Measurements from ENCODE around the gene RNFT2. TPM values are rescaled to one million over a fixed set of nuclear protein-coding genes. Genes with fewer than 3 reads are reported as not detected.

Gene RNFT2
- total RNA-seq, 1 experiment from 2014 or later, result 34.9 TPM

DNA sequence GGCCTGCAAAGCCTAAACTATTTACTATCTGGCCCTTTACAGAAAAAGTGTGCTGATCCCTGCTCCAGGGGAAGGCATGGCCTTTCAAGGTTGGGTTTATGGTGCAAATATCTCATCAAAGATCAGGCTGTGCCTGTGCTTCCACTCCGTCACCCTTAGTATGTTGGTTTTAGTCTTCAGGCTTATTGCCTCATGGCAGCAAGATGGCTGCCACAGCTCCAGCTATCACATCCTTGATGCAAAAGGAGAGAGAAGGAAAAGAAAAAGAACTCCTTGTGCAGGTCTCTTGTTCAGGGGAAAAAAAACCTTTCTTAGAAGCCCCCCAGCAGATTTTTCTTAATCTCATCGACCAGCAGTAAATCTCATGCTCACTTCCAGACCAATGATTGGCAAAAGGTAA, 152.2 kb downstream of the RNFT2 start:
- H4K20me1 ChIP-seq (ENCODE audit: insufficient read depth), result no peaks in the 10 kb centered on the region
- H3K4me2 ChIP-seq (ENCODE audit: low read length), result no peak overlapping the region
- intact Hi-C loops (cut with micrococcal nuclease), result no loop called here
- BruUV-seq (replicated peaks), result no TSS peak
- no peaks in the 10 kb centered on the region for H3K79me2 ChIP-seq (ENCODE audit: insufficient read depth, low read length)
- H3K9ac ChIP-seq (ENCODE audit: low read length), result no peak overlapping the region
- RAD21 ChIA-PET (ENCODE audit: low non-redundant PET in 1 of 2, low total read pairs in 2 of 2, uncharacterized antibody in 2 of 2, unreplicated experiment in 2 of 2), result no interaction called here
- no peaks in the 10 kb centered on the region for H3K36me3 ChIP-seq (ENCODE audit: control insufficient read depth in 1 of 2, insufficient read depth in 2 of 2, low read length in 2 of 2)
- H3K9me2 ChIP-seq (ENCODE audit: insufficient read depth), result no peaks in the 10 kb centered on the region
- H3K27ac ChIP-seq (ENCODE audit: low read depth, low read length), result no peak overlapping the region
- H3K4me3 ChIP-seq (replicated peaks in 1 of 2; ENCODE audit: low read depth in 1 of 2, low read length in 2 of 2), result no peak overlapping the region
- DNase-seq (ENCODE audit: low read depth, low spot score) (no peak), ATAC-seq (no peak)
- CTCF ChIA-PET, result interaction anchor here (1.5 kb wide), 1 partner anchor 8 kb away, joined by 3 read pairs; no protein-coding TSS in a partner anchor
- H3K27me3 ChIP-seq (ENCODE audit: insufficient read depth, low read length), result no peaks in the 10 kb centered on the region
- H2AFZ ChIP-seq (ENCODE audit: low read depth, low read length, poor library complexity, severe bottlenecking), result no peak overlapping the region
- no peaks in the 10 kb centered on the region for H3K9me3 ChIP-seq (ENCODE audit: control insufficient read depth in 1 of 2, insufficient read depth in 1 of 2, low read depth in 1 of 2, low read length in 2 of 2)
- TF ChIP-seq POLR2A (IDR thresholded peaks at IDR 0.05; ENCODE audit: borderline replicate concordance, extremely low read depth, insufficient read depth, insufficient read length), result no peak
- TF ChIP-seq ATF3 (IDR thresholded peaks at IDR 0.05), result no peak
- TF ChIP-seq ZFX (IDR thresholded peaks at IDR 0.05), result no peak
- TF ChIP-seq, protein P1, sequence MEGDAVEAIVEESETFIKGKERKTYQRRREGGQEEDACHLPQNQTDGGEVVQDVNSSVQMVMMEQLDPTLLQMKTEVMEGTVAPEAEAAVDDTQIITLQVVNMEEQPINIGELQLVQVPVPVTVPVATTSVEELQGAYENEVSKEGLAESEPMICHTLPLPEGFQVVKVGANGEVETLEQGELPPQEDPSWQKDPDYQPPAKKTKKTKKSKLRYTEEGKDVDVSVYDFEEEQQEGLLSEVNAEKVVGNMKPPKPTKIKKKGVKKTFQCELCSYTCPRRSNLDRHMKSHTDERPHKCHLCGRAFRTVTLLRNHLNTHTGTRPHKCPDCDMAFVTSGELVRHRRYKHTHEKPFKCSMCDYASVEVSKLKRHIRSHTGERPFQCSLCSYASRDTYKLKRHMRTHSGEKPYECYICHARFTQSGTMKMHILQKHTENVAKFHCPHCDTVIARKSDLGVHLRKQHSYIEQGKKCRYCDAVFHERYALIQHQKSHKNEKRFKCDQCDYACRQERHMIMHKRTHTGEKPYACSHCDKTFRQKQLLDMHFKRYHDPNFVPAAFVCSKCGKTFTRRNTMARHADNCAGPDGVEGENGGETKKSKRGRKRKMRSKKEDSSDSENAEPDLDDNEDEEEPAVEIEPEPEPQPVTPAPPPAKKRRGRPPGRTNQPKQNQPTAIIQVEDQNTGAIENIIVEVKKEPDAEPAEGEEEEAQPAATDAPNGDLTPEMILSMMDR (IDR thresholded peaks at IDR 0.05 in 2 of 3, conservative IDR thresholded peaks at IDR 0.05 in 1 of 3; ENCODE audit: borderline replicate concordance in 1 of 3, insufficient read depth in 1 of 3, low read depth in 2 of 3, low read length in 2 of 3), result no peak
- TF ChIP-seq YY1 (IDR thresholded peaks at IDR 0.05; ENCODE audit: extremely low read depth, insufficient replicate concordance, low read depth, low read length), result no peak
- POLR2A ChIA-PET, result no interaction called here
- H3K4me1 ChIP-seq (ENCODE audit: control insufficient read depth in 1 of 2, insufficient read depth in 2 of 2, low read length in 2 of 2), result no peaks in the 10 kb centered on the region

- no TSS peak for BruUV-seq (replicated peaks)
- Histone ChIP-seq H3K27me3 (ENCODE audit: insufficient read depth, low read length) (no peaks in the 10 kb centered on the region), H3K4me1 (ENCODE audit: control insufficient read depth in 1 of 2, insufficient read depth in 2 of 2, low read length in 2 of 2) (no peaks in the 10 kb centered on the region), H3K4me3 (replicated peaks in 1 of 2; ENCODE audit: low read depth in 1 of 2, low read length in 2 of 2) (no peak overlapping the region), H3K9ac (ENCODE audit: low read length) (no peak overlapping the region), H3K27ac (ENCODE audit: low read depth, low read length) (no peak overlapping the region), H3K9me3 (ENCODE audit: control insufficient read depth in 1 of 2, insufficient read depth in 1 of 2, low read depth in 1 of 2, low read length in 2 of 2) (no peaks in the 10 kb centered on the region), H3K36me3 (ENCODE audit: control insufficient read depth in 1 of 2, insufficient read depth in 2 of 2, low read length in 2 of 2) (no peaks in the 10 kb centered on the region), H3K4me2 (ENCODE audit: low read length) (no peak overlapping the region), H3K9me2 (ENCODE audit: insufficient read depth) (no peaks in the 10 kb centered on the region), H4K20me1 (ENCODE audit: insufficient read depth) (no peaks in the 10 kb centered on the region), H3K79me2 (ENCODE audit: insufficient read depth, low read length) (no peaks in the 10 kb centered on the region), H2AFZ (ENCODE audit: low read depth, low read length, poor library complexity, severe bottlenecking) (no peak overlapping the region)
- ChIA-PET CTCF (interaction anchor here (0.7 to 1.5 kb wide), 2 partner anchors 9 to 28 kb away, joined by 3 to 4 read pairs; no protein-coding TSS in a partner anchor), RAD21 (ENCODE audit: low non-redundant PET in 1 of 2, low total read pairs in 2 of 2, uncharacterized antibody in 2 of 2, unreplicated experiment in 2 of 2) (no interaction called here), POLR2A (no interaction called here)
- intact Hi-C loops (cut with micrococcal nuclease), result no loop called here
- no peak for TF ChIP-seq ZBTB33 (IDR thresholded peaks at IDR 0.05; ENCODE audit: extremely low read depth, insufficient replicate concordance, low read length)
- no peak for TF ChIP-seq YY1 (IDR thresholded peaks at IDR 0.05; ENCODE audit: extremely low read depth, insufficient replicate concordance, low read depth, low read length)
- no peak for TF ChIP-seq JUND (IDR thresholded peaks at IDR 0.05)
- no peak for TF ChIP-seq ELF1 (IDR thresholded peaks at IDR 0.05; ENCODE audit: borderline replicate concordance, low read depth)
- TF ChIP-seq FOSL1 (IDR thresholded peaks at IDR 0.05; ENCODE audit: low read depth), result no peak
- no peak for TF ChIP-seq SP1 (IDR thresholded peaks at IDR 0.05; ENCODE audit: low read depth)
- DNase-seq (ENCODE audit: low read depth, low spot score), result no peak
- ATAC-seq, result no peak
Observed at GRCh38 chr12:116891019-116891418, 152.9 kb downstream of the RNFT2 start.

Measured in HCT116 (cell line).